Muscle of back (tissue), 11 donors: ENCODE data around the gene SERPINB13. TPM values are rescaled to one million over a fixed set of nuclear protein-coding genes. Genes with fewer than 3 reads are reported as not detected.
A peak's percentile ranks its signal among the peaks of the same experiment; 100 is the strongest.
"Not testable (repeated sequence)": the region's sequence is repeated elsewhere in the genome, so short reads cannot be mapped to it uniquely, and the experiment has no call there.

Source experiments
- DNase-seq, 3 donors: peaks; one replicate each; pipeline versions ENCODE4 v3.0.0 to v3.0.0-alpha.2; 2013
- polyA plus RNA-seq, 10 donors: library from polyadenylated mRNA; unstranded; fragments of 120-200 nt; gene quantifications; one replicate each; pipeline ENCODE4 v1.2.1, GENCODE V29; 2013; ENCODE audit not compliant: insufficient read length in 10 of 10

Gene SERPINB13
- polyA plus RNA-seq, 10 donors: 0.08 to 4.6 (median 4.0) TPM; not detected in 7

- no peak for DNase-seq
These were observed 1.8 kb downstream of the SERPINB13 start for GRCh38 chr18:63588909-63589308.

DNA sequence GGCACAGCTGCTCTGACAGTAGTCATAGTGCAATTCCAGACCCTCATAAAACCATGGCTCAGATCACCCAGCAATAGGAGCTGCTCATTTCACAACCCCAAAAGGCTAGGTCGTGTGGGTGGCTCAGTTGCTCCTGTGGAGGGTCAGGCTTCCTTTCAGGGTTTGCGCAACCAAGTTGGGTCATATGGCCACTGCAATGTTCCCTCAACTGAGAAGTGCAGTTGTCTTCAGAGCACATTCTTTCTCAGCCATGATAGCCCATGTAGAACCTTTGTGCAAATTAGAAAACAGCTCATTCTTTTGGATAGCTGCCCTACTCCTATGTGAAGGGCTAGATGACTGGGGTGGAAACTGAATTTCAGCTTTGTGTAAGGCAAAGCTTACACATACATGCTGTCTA, 3.2 kb downstream of the SERPINB13 start:
- DNase-seq: no peak

DNA sequence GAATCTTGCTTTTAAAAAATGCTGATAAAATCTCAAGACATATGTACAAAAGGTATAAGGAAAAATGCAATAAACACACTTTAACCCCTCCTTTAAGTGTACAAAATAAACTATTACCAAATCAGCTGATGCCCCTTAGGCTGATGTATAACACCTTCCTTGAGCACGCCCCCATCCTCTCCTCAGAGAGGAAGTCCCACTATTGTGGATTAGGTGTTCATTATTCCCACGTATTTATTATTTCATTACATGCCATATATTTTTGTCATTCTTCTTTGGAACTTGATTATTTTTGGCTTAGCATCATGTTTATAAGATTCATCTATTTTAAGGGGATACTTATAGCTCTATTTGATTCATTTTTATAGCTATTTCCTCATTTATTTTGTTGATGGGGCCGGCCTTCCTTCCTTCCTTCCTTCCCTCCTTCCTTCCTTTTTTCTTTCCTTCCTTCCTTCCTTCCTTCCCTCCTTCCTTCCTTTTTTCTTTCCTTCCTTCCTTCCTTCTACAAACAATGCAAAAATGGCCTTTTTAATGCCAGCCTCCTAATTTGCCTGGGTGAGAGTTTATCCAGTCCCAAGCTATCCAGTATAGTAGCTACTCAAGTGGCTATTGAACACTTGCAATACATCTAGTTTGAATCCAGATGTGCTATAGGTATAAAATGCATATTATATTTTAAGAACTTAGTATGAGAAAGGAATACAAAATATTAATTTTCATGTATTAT, 4.0 kb downstream of the SERPINB13 start:
- DNase-seq: no peak

DNA sequence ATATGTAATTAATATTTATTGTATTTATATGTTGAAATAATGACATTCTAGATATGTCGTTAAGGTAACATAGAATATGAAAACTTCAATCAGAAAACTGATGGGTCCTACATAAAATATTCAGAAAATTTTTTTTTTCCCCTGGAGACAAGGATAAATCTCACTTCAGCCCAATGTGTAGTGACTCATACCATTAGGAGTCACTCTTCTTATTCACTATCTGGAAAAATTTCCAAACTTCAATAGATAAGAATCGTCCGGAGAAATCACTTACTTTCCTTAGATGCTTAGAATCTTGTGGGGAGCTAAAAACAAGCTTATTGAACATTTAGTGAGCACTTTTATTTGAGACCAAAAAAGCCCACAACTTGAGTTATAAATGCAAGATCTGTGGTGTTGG, 4.6 kb downstream of the SERPINB13 start:
- no peak for DNase-seq

DNA sequence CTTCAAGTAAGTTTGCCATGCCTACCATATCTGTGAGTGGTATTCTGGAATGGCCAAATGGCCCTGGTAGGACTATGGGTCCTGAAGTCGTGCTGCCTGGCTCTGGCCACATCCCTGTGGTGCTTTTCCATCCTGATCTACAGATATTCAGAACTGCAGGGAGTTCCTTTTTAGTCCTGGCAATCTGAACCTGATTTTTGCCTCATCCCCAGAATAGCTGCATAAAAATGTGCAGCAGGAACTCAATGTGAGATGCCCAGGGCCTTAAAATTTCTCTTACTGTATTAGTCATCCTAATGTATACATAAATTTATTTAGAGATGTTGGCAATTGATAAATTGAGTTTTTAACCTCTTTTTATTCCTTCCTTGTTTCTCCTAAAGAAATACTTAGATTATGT, 5.3 kb downstream of the SERPINB13 start:
- DNase-seq: no peak

GRCh38 chr18:63596964-63597363, 9.8 kb downstream of the SERPINB13 start:
- no peak for DNase-seq

DNA sequence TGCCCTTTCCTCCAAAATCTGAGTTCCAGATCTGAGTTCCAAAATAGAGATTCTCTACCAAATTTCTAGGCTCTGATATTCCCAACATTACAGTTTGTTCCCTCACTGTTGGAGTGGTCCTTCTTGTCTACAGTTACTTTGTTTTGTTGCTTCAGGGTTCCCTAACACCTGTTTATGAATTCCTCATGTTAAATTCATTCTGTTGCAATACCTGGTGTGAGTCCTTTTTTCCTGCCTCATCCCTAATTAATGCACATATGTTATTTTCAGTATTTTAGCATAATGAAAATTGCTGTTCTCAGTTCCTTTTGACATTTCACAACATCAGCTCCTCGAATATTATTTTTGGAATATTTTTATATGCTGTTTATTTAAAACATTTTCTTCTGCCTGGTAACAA, 16.2 kb downstream of the SERPINB13 start:
- DNase-seq: no peak

GRCh38 chr18:63603772-63604171, 16.6 kb downstream of the SERPINB13 start:
- no peak for DNase-seq

- DNase-seq: no peak
These were observed 17.8 kb downstream of the SERPINB13 start for GRCh38 chr18:63604791-63605567.

- DNase-seq: no peak
These were observed 19.4 kb downstream of the SERPINB13 start for GRCh38 chr18:63606526-63606925.

- DNase-seq: no peak
These were observed 26.3 kb downstream of the SERPINB13 start for GRCh38 chr18:63613420-63613819.

DNA sequence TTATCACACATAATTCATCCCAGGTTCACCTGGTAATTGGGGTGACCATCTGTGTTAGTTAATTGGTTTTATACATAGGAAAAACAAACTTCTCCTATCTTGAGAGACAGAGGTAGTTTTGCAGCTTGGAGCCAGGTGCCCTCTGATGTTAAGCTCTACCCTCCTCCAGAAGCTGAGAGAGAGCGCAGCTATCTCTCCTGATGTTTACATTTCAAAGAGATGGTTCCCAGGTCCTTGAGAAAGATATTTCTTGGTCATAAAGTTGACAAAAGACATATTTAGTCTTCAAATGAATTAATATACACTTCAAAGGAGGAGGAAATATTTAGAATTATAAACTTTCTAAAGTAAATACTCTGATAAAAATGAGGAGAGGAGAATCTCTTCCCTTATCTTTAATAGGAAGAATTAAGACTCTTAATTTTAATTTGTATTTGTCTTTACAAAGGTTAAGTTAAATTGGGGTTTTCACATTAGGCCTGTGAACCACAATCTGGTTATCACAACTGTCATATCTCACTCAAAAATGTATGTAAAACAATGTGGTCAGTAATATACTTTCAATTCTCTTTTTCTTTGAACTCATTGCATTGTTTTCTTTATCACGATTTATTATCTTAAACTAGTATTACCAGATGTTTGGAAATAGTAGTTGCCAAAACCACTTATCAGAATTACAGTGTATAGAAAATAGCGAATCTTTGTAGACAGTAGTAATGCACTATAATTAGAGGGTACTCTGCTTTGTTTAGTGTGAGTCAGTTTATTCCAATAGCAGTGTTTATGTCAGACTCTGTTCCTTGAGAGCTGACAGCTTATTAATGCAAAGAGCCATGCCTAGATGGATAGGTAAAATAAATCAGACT, 30.1 kb downstream of the SERPINB13 start:
- DNase-seq: no peak

DNA sequence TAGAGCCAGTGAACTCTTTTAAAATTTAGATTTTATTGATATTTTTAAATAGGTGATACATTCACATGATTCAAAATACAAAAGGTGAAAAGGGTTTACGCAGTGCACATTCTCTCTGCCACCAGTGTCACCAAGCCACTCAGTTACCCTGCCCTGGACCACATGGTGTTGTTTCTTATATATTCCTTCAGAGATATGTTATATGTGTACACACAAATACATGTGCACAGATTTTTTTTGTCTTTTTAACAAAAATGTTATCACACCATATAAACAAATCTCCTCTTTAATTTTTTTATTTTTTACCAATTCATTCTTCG, 30.7 kb downstream of the SERPINB13 start:
- DNase-seq: no peak

- peak in 1 of 3 donors; percentile 2 for DNase-seq
These were observed 32.5 kb downstream of the SERPINB13 start for GRCh38 chr18:63619661-63620060.

- no peak for DNase-seq
These were observed 37.7 kb downstream of the SERPINB13 start for GRCh38 chr18:63624863-63625262.

DNA sequence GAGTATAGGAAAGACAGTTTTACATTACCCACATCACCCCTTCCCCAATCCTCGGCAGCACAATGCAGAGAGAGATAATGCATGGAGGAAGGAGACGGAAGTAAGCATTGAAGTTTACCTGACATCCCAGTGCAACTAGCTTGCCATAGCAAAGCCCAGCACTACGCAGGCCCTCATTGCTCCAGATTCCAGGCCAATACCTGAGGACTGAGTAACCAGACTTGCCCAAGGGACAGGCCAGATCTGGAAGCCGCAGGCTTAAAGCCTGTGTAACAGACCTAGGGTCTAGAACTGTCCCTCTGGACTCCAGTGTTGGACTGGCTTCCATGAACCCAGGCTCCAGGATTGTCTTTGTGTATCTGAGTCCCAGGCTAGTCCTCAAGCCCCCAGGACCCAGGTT, 39.3 kb downstream of the SERPINB13 start:
- no peak for DNase-seq

- DNase-seq: no peak
These were observed 40.7 kb downstream of the SERPINB13 start for GRCh38 chr18:63627819-63628218.

DNA sequence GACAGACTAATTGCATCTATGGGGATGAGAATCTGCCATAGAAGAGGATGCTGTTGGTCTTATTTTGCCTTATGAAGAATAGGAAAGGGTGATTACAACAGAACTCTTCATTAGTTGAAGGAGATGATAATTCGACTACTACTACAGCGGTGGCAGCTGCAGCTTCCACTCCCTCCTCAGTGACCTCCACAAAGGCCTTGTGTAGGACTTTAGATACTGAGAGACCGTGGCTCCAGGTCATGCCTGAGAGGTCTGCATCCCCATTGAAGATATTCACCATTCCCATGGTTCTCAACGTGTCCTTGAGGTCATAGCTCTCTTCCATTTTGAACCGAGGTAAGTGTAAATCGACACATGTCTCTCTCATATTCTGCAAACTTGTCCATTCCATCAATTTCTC, 50.6 kb downstream of the SERPINB13 start:
- DNase-seq: no peak

- not testable (repeated sequence) for DNase-seq
These were observed 54.1 kb downstream of the SERPINB13 start for GRCh38 chr18:63641157-63641680.

GRCh38 chr18:63642668-63643356, 55.7 kb downstream of the SERPINB13 start:
- DNase-seq: not testable (repeated sequence)

DNA sequence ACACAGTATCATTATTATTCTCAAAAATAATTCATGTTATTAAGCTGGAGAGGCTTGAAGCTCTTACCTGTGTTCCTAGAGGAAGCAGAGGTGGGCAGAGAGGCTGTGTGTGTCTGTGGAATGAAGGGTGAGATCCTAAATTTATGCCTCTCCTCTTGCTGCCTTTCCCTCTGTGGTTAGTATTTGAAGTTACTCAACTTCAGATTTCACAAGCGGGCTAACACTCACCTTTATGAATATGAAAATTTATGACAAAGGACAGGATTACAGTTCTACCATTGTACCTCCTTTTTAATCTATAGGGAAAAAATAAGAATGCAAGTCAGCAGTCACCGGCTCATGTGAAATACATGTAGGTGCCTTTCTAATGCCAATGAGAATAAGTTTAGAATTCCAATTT, 57.0 kb downstream of the SERPINB13 start, which contains the start of gene SERPINB4:
Gene SERPINB4 (minus strand): TSS at position 115 of the 400 bp plus-strand sequence. CDS start 679 bp downstream, outside the sequence.
- not testable (repeated sequence) for DNase-seq
